ENCODE results near the gene SLC13A3.

The SLC13A3 gene

DNA sequence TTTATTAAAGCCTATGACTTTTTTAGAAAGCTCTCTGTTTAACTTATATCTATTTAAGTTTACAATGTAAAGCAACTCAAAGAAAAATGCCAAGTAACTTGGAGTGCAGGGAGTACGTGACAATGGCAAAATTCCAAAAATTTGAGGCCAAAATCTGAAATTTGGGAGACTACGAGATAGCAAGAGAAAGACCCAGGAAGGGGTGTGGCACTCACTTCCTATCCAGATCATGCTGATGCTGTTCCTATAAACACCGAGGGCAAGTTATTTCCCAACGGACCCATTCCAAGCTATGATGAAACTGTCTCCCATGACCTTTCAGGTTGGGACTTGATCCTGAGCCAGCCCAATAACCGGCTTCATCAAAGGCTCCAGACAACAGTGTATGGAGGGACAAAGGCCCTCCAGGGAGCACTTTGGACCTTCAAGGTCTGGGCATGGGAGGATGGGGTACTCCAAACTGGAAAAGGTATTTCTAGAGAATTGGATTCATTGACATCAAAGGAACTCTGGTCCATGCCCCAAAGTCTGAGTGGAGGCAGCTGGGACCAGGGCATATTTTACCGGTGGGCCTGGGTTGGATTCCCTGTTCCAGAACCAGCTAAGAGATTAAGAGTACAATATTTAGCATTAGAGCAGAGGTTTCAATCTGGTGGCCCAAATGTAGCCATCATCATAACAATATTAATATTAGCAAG lies 15.7 kb upstream of the SLC13A3 start:
- no peak for DNase-seq (ENCODE audit: low read depth in 2 of 2)
- no peak overlapping the region for H3K4me3 ChIP-seq (replicated peaks in 1 of 2; ENCODE audit: low read depth in 2 of 2, low read length in 2 of 2)
- TF ChIP-seq, protein P1, sequence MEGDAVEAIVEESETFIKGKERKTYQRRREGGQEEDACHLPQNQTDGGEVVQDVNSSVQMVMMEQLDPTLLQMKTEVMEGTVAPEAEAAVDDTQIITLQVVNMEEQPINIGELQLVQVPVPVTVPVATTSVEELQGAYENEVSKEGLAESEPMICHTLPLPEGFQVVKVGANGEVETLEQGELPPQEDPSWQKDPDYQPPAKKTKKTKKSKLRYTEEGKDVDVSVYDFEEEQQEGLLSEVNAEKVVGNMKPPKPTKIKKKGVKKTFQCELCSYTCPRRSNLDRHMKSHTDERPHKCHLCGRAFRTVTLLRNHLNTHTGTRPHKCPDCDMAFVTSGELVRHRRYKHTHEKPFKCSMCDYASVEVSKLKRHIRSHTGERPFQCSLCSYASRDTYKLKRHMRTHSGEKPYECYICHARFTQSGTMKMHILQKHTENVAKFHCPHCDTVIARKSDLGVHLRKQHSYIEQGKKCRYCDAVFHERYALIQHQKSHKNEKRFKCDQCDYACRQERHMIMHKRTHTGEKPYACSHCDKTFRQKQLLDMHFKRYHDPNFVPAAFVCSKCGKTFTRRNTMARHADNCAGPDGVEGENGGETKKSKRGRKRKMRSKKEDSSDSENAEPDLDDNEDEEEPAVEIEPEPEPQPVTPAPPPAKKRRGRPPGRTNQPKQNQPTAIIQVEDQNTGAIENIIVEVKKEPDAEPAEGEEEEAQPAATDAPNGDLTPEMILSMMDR (IDR thresholded peaks at IDR 0.05; ENCODE audit: low read depth, low read length), result no peak

DNA sequence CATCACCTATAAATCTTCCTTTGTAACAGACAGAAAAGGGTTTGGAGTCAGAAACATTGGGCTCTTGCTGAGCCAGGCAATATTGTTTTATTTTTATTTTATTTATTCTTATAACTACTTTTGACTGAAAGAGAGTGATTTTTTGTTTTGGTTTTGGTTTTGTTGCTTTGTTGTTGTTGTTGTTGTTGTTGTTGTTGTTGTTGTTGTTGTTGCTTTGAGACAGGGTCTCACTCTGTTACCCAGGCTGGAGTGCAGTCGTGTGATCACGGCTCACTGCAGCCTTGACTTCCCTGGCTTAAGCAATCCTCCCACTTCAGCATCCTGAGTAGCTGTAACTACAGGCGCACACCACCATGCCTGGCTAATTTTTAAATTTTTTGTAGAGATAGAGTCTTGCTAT lies 15.0 kb upstream of the SLC13A3 start:
- no peak for DNase-seq (ENCODE audit: low read depth in 2 of 2)

DNA sequence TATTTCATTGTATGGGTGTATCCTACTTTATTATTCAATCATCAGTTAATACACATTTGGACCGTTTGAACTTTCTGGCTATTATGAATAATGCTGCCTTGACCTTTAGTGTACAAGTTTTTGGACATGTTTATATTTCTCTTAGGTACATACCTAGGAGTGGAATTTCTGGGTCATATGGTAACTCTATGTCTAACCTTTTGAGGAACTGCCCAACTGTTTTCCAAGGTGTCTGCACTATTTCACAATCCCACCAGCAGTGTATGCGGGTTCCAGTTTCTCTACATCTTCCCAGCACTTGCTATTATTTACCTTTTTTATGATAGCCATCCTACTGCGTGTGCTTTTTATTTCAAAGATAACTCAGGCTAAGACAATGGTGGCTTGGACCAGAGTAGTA lies 14.3 kb upstream of the SLC13A3 start:
- H3K4me3 ChIP-seq (replicated peaks in 1 of 2; ENCODE audit: low read depth in 2 of 2, low read length in 2 of 2), result no peak overlapping the region
- DNase-seq (ENCODE audit: low read depth in 2 of 2), result no peak
- TF ChIP-seq, protein P1 (IDR thresholded peaks at IDR 0.05; ENCODE audit: low read depth, low read length), result no peak

More for the DNA sequence above, 15.0 kb upstream of the SLC13A3 start:
- no peak overlapping the region for H3K4me3 ChIP-seq (replicated peaks in 1 of 2; ENCODE audit: low read depth in 2 of 2, low read length in 2 of 2)
- TF ChIP-seq, protein P1 (IDR thresholded peaks at IDR 0.05; ENCODE audit: low read depth, low read length), result no peak

DNA sequence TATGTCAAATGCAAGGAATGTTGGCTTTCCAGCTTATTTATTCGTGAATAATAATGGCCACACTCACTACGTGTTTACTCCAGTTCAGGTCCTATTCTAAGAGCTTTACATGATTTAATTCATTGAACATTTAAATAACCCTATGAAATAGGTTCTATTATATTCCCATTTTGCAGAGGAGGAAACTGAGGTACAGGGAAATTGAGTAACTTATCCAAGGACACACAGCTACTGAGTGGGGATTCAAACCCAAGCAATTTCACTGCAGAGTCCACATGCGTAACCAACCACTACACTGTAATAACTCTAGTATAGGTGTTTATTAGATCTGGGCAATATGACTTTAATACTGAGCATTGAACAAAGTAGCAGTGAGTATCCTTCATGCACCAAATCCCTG lies 12.3 kb upstream of the SLC13A3 start:
- H3K4me3 ChIP-seq (replicated peaks in 1 of 2; ENCODE audit: low read depth in 2 of 2, low read length in 2 of 2), result no peak overlapping the region
- TF ChIP-seq, protein P1 (IDR thresholded peaks at IDR 0.05; ENCODE audit: low read depth, low read length), result no peak
- no peak for DNase-seq (ENCODE audit: low read depth in 2 of 2)

DNA sequence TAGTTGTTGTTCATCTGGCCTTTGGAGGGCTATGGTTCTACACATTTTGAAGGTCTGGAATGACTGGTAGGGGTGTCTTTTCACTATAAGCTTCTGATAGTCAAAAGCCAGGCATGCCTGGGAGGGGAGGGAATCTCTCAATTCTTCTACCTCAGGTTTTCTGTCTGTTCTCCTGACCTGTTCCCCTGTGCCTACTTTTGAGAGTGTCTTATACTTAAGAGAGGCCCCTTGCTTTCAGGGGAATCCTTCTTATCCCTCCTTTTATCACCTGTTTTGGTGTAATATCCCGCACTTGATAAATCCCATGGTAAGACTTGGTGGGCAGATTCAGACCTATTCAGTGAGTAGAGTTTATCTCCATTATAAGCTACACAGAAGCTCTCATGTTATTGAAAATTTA lies 10.4 kb upstream of the SLC13A3 start:
- TF ChIP-seq, protein P1 (IDR thresholded peaks at IDR 0.05; ENCODE audit: low read depth, low read length), result no peak
- DNase-seq (ENCODE audit: low read depth in 2 of 2), result no peak
- H3K4me3 ChIP-seq (replicated peaks in 1 of 2; ENCODE audit: low read depth in 2 of 2, low read length in 2 of 2), result no peak overlapping the region

DNA sequence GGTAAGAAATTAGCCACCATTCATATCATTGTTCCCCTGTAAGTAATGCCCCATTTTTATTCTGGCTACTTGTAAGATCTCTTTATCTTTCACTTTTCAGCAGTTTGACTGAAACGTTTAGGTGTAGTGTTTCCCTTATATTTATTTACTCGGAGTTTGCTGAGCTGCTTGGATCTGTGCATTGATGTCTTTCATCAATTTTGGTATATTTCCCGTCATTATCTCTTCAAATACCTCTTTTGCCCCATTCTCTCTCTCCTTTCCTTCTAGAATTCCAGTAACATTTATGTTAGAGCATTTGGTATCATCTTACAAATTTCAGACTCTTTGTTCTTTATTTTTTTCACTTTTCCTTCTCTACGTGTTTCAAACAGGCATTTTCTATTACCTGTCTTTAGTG lies 9.2 kb upstream of the SLC13A3 start:
- no peak overlapping the region for H3K4me3 ChIP-seq (replicated peaks in 1 of 2; ENCODE audit: low read depth in 2 of 2, low read length in 2 of 2)
- no peak for DNase-seq (ENCODE audit: low read depth in 2 of 2)
- TF ChIP-seq, protein P1 (IDR thresholded peaks at IDR 0.05; ENCODE audit: low read depth, low read length), result no peak

DNA sequence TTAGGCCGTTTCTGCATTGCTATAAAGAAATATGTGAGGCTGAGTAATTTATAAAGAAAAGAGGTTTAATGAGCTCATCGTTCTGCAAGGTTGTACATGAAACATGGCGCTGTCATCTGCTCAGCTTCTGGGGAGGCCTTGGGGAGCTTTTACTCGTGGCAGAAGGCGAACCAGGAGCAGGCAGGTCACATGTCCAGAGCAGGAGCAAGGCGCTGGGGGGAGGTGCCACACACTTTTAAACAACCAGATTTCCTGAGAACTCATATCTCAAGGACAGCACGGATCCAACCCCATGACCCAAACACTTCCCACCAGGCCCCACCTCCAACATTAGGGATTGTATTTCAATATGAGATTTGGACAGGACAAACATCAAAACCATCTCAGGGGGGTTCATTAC lies 6.4 kb upstream of the SLC13A3 start:
- DNase-seq (ENCODE audit: low read depth in 2 of 2), result no peak
- H3K4me3 ChIP-seq (replicated peaks in 1 of 2; ENCODE audit: low read depth in 2 of 2, low read length in 2 of 2), result no peak overlapping the region
- TF ChIP-seq, protein P1 (IDR thresholded peaks at IDR 0.05; ENCODE audit: low read depth, low read length), result no peak
